ENCODE measurements around the gene COPS4.
"Not testable (repeated sequence)": the region's sequence is repeated elsewhere in the genome, so short reads cannot be mapped to it uniquely, and the experiment has no call there.

The COPS4 gene

GRCh38 chr4:83034630-83035494 lies at the start of gene COPS4:
COPS4 (plus strand) TSS chr4:83035183; CDS start chr4:83035225, 42 bp downstream.
- DNase-seq = peak; percentile 97

GRCh38 chr4:82987519-82987918 lies 47.5 kb upstream of the COPS4 start:
- not testable (repeated sequence) for DNase-seq

DNA sequence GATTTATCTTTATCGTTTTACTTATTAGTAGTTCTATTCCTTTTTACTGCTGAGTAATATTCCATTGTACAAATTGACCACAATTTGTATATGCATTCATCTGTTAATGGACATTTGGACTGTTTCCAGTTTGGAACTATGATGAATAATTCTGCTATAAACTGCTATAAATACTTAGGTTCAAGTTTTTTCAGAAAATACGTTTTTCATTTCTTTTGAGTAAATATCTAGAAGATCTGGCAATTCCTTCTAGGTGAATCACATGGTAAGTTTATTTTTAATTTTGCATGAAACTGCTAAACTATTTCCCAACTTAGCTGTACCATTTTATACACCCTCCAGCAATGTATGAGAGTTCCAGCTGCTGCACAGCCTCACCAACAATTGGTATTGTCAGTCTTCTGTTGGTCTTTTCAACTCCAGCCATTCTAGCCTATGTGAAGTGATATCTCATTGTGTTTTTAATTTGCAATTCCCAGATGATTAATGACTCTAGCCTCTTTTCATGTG lies 46.6 kb upstream of the COPS4 start:
- no peak for DNase-seq

DNA sequence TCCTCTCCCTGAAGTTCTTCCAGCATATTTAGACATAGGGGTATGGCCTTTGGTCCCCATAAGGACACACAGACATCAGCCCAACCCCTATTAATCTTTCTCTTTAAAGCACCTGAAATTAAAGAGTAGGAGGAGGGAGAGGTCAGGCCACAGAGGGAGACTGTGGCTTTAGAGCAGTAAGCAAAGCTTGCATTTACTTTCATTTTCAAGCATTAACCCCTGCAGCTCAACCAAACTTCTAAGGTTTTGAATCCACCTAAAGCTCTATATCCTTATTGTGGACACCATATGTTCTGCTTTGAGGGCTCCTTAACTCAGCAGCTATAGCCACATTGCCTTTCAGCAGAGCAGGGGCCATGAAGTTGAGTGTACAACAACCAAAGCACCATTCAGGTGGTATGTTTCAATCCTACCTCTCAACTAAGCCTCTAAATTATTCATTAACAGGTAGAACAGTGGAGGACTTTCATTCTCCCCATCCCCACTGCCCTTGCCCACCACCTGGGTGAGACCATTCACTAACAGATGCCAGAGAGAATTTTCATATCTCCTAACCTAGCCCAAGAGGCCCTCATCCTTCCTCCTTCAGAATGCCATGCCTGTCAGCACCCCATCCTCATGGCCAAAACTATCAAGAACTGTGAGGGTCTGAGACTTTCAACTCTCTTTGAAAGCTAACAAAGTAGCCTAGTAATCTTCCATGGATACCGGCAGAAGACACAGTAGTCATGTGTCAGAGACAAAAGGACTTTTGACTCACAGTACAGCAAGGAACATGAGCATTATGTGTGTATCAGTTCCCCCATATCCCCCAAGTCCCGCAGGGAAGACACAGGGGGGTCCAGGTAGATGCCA lies 45.2 kb upstream of the COPS4 start:
- no peak for DNase-seq

- DNase-seq = no peak
Measured at GRCh38 chr4:82994834-82995233, 40.1 kb upstream of the COPS4 start.

DNA sequence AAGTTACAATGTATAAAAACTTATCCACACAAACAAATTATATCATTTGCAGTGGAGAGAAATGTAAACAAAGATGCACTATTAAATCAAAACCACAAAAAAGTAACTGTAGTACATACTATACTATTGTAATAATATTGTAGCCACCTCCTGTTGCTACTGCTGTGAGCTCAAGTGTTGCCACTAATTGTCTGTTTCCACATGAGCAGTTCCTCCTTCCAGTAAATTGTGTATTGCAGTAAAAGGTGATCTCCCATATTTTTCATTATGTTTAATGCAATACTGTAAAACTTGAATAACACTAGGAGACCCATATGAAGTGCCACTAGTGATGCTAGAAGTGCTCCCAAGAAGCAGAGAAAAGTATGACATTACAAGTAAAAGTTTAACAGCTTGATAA lies 36.1 kb upstream of the COPS4 start:
- DNase-seq = no peak

DNA sequence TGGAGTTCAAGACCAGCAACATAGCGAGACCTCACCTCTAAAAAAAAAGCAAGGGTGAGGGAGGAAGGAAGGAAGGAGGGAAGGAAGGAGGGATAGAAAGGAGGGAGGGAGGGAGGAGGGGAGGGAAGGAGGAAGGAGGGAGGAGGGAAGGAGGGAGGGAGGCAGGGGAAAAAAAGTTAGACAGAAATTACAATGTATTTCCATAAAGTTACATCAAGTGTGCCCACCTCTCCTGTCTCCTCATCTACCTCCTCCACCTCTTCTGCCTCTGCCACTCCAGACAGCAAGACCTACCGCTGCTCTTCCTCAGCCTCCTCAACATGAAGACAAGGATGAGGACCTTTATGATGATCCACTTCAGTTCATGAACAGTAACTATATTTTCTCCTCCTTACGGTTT lies 32.7 kb upstream of the COPS4 start:
- DNase-seq = no peak

GRCh38 chr4:83003044-83003791 lies 31.8 kb upstream of the COPS4 start:
- DNase-seq = not testable (repeated sequence)

DNA sequence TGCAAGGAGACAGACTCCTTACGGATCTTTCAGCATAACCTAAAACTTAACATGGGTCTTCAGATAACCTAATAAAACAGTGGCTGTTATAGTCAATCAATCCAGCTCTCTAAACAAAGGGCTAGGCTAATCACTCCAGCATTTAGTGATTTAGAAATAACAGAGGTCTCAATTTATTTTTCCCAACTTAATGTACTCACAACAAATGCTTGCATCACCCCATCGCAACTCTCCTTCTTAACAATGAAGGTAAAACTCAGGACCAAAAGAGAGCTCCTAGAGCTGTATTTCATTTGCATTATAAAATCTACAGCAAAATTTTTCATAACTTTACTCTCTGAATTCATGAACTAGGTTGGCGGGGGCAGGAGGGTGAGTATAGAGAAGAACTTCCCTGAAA lies 25.5 kb upstream of the COPS4 start:
- no peak for DNase-seq

DNA sequence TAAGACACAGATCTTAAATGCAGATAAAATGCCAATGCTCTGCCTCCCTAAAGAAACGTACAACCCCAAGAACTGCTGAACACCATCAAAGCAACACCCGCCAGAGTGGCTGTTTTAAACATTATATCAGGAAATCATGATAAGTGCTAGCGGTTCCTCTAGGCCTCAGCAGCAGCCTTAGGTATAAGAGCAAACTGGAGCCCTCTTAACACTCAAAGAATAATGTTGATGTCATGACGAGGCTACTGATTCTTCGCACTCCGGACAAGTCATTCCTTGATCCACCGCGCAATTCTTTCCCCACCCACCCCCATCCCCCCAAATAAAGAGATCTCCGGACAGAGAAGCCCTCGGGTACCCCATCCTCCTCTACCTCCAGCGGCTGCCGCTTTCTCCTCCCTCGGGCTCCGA lies 24.9 kb upstream of the COPS4 start:
- DNase-seq = peak; percentile 15

GRCh38 chr4:83010522-83011318 lies 24.3 kb upstream of the COPS4 start, which contains the start of gene LIN54:
LIN54 (minus strand) TSS chr4:83010823; CDS start chr4:82984844, 25,979 bp downstream.
- peak; percentile 32 for DNase-seq

DNA sequence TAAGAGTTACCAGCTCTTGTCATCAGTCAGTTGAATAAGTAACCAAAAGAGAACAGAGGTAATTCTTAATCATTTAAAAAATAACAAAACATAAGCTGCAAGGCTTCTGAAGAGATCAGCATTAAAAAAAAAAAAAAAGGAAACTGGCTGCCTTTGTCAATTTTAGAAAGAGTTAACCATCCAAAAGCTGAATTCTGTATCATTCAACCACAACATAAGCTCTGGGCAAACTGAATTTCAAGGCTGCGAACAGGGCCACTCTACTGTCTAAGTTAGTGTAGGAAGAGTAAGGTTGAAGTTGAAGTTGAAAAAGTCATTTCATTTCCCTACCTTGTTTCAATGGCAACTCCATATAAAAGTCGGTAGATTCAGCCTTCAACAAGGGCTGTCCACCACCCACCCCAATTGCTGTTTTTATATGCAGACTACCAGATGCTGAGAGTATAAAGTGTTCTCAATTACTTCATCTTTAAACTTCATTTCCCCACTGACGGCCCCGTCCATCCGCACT lies 23.2 kb upstream of the COPS4 start:
- DNase-seq = peak; percentile 15

DNA sequence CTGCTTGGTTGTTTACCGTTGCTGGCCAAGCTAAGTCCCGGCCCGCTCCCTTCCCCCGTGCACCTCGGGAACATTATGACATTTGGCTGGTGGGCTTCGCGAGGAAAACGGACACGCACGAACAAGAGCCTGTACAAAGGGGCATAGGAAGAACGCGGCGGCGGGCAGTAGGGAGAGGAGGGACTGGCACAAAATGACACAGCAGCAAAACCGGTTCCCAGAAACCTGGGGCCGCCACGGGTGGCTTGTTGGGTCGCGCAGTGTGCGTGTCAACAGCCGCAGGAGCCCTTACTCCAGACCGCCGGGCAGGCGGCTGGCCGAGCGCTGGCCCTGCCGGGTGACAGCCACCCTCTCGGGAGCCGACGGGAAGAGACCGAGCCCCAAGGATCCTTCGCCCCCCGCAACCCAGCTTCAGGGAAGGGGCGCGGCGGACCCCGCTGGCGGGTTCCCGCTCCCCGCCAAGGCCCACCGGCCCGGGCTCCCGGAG lies 22.7 kb upstream of the COPS4 start:
- DNase-seq = no peak

DNA sequence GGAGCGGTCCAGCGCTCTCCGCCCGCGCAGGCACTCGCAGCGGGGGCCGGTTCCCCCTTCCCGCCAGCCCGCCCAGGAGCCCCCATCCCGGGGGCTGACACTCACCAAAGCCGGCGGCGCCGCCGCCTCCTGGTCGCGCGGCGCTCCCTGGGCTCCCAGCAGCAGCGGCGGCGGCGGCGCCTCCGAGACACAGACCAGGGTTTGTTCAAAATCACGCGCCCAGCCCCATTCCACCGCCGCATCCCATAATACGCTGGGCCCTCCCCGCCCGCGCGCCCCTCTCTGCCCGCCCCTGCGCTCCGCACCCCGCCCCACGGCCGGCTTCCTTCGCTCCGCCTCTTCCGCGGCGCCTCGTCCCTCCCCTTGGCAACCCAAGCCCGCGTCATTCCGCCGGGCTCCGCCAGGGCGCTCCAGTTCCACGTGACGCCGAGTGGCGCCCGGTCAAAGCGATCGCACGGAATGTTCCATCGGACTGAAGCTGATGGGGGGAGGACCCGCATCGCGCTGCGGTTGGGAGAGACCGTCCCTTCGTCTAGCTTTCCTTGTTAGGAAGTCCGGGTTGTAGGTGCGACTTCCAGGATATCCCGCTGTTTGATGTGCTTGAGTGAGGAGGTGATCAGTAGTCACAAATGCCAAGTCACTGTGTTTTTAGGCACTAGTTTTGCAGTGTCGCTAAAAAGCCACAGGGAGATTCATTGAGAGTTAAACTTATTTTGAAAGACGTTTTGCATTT lies 22.1 kb upstream of the COPS4 start:
- DNase-seq = peak; percentile 92

GRCh38 chr4:83013420-83013867 lies 21.5 kb upstream of the COPS4 start:
- peak; percentile 25 for DNase-seq

DNA sequence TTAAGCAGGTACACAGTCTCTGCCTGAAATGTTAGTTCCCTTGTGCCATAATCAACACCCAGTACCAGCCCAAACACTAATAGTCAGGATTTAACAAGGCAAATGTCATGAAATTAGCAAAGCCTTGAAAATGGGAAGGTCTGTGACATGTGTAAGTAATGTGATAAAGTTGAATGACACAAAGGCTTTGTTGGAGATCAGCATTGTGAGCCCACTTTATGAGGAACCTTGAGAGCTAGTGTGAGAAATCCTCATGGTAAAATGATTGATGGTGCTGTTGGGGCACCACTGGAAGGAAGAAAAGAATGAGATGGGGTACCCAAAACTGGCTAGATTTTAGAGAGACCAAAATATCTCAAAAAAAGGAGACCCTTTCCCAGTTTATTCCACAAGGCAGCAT lies 21.1 kb upstream of the COPS4 start:
- no peak for DNase-seq

- no peak for DNase-seq
Measured at GRCh38 chr4:83019794-83020494, 15.0 kb upstream of the COPS4 start.

- DNase-seq = no peak
Measured at GRCh38 chr4:83022724-83023450, 12.1 kb upstream of the COPS4 start.

DNA sequence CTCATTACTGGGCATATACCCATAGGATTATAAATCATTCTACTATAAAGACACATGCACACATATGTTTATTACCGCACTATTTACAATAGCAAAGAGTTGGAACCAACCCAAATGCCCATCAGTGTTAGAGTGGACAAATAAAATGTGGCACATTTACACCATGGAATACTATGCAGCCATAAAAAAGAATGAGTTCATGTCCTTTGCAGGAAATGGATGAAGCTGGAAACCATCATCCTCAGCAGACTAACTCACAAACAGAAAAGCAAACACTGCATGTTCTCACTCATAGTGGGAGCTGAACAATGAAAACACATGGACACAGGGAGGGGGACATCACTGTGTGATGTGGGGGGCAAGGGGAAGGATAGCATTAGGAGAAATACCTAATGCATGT lies 11.4 kb upstream of the COPS4 start:
- DNase-seq = not testable (repeated sequence)

Data from NCI-H1694 treated with DMSO at 0.1 percent for 48 hours (cell line).